GM12878 (cell line): Measurements from ENCODE around the gene LRRC15. TPM values are rescaled to one million over a fixed set of nuclear protein-coding genes. Genes with fewer than 3 reads are reported as not detected.

Experiments
- ATAC-seq: fragments of 200-7000 bp; cut with Tn5 transposase; 3 replicates; pipeline ENCODE4 v1.9.1; 2020; ENCODE audit warnings: mild to moderate bottlenecking, moderate library complexity
- BruUV-seq: library from RNA; stranded (reverse); fragments of 400-500 nt; replicated peaks from 2 replicates; lab custom pipeline; 2021; lab: Mats Ljungman, UMichigan
- CTCF ChIA-PET: fragments of 300-600 bp; sonication (Branson Sonifier 250); formaldehyde crosslinking; extraction: SDS; loops from one replicate; lab custom pipeline; 2021; ENCODE audit warnings: inconsistent platforms; lab: Yijun Ruan, JAX
- POLR2A ChIA-PET: fragments of 350-600 bp; formaldehyde crosslinking; extraction: SDS; loops from one replicate; lab custom pipeline; 2021; ENCODE audit warnings: inconsistent platforms; lab: Charles Lee
- RAD21 ChIA-PET: fragments of 300-600 bp; sonication (Branson Sonifier 250); formaldehyde crosslinking; loops from one replicate; lab custom pipeline; 2023; ENCODE audit warnings: antibody characterized with exemption; ENCODE audit not compliant: unreplicated experiment; lab: Charles Lee
- SMC1A ChIA-PET: fragments of 300-600 bp; sonication (Branson Sonifier 250); formaldehyde crosslinking; loops from one replicate; lab custom pipeline; 2023; ENCODE audit not compliant: unreplicated experiment, uncharacterized antibody; lab: Charles Lee
- DNase-seq: peaks from one replicate; pipeline ENCODE4 v3.0.0-alpha.2; 2011; ENCODE audit warnings: low read depth, low spot score
- FAIRE-seq: peaks from 3 replicates; lab custom pipeline; 2011; peaks lifted over from hg19 to GRCh38; lab: Jason Lieb, UNC
- H2AFZ ChIP-seq: 2 replicates; pipeline ENCODE4 v1.6.0; 2011; ENCODE audit warnings: low read depth, low read length, control low read depth; ENCODE audit not compliant: control insufficient read depth
- H3K27ac ChIP-seq: 2 replicates; pipeline ENCODE4 v1.5.1; 2011; ENCODE audit warnings: control low read depth; ENCODE audit not compliant: control insufficient read depth, insufficient read depth
- H3K27me3 ChIP-seq, 2 experiments: replicated peaks in 1 of 2; 2 replicates each; pipeline versions ENCODE4 v1.6.0 to v1.6.1; 2011; ENCODE audit warnings: low read length in 1 of 2; ENCODE audit not compliant: control insufficient read depth in 2 of 2, insufficient read depth in 2 of 2
- H3K36me3 ChIP-seq, 2 experiments: 2 replicates each; pipeline ENCODE4 v1.5.1; 2011; ENCODE audit warnings: low read length in 1 of 2; ENCODE audit not compliant: control insufficient read depth in 2 of 2, insufficient read depth in 2 of 2
- H3K4me1 ChIP-seq: 2 replicates; pipeline ENCODE4 v1.6.1; 2011; ENCODE audit warnings: mild to moderate bottlenecking, low read length, moderate library complexity, mixed read lengths; ENCODE audit not compliant: control insufficient read depth, insufficient read depth
- H3K4me2 ChIP-seq: 2 replicates; pipeline ENCODE4 v1.6.0; 2011; ENCODE audit warnings: control low read depth; ENCODE audit not compliant: control insufficient read depth, insufficient read depth
- H3K4me3 ChIP-seq: fragments of 200-600 bp; sonication (generic); 2 replicates; pipeline ENCODE4 v1.5.1; 2016
- H3K79me2 ChIP-seq: 2 replicates; pipeline ENCODE4 v1.6.0; 2011; ENCODE audit warnings: low read length; ENCODE audit not compliant: control insufficient read depth, insufficient read depth
- H3K9ac ChIP-seq: 2 replicates; pipeline ENCODE4 v1.8.0; 2011; ENCODE audit warnings: low read length, control low read depth, mixed read lengths; ENCODE audit not compliant: control insufficient read depth, insufficient read depth
- H3K9me3 ChIP-seq: replicated peaks from 3 replicates; pipeline ENCODE4 v1.5.1; 2011; ENCODE audit warnings: mild to moderate bottlenecking, low read length; ENCODE audit not compliant: control insufficient read depth, insufficient read depth
- H4K20me1 ChIP-seq: 2 replicates; pipeline ENCODE4 v1.6.0; 2011; ENCODE audit not compliant: control insufficient read depth, insufficient read depth
- ASH2L ChIP-seq: fragments of 300-600, 200-600 bp; sonication (generic); IDR thresholded peaks from 2 replicates; pipeline ENCODE4 v1.6.1; 2017; ENCODE audit warnings: low read depth, mild to moderate bottlenecking, borderline replicate concordance
- ATF7 ChIP-seq: fragments of 450-650 bp; IDR thresholded peaks from 2 replicates; pipeline ENCODE4 v1.6.1; 2016; ENCODE audit warnings: low read depth, mild to moderate bottlenecking
- BACH1 ChIP-seq: fragments of 450-650 bp; IDR thresholded peaks from 2 replicates; pipeline ENCODE4 v1.6.1; 2017; ENCODE audit warnings: mild to moderate bottlenecking, borderline replicate concordance
- BCL3 ChIP-seq: IDR thresholded peaks from 2 replicates; pipeline ENCODE4 v1.6.1; 2011; ENCODE audit warnings: borderline replicate concordance, low read depth, mild to moderate bottlenecking, moderate library complexity, low read length; ENCODE audit not compliant: insufficient read depth, poor library complexity, severe bottlenecking
- CBX3 ChIP-seq: fragments of 200-600 bp; sonication (generic); IDR thresholded peaks from 2 replicates; pipeline ENCODE4 v1.6.1; 2016; ENCODE audit warnings: low read depth, borderline replicate concordance
- MYC ChIP-seq: IDR thresholded peaks from 2 replicates; pipeline ENCODE4 v1.6.1; 2011; ENCODE audit warnings: mild to moderate bottlenecking, low read length, moderate library complexity, inconsistent platforms; ENCODE audit not compliant: insufficient read depth, insufficient replicate concordance, insufficient read length, severe bottlenecking
- NFYB ChIP-seq: IDR thresholded peaks from 2 replicates; pipeline ENCODE4 v1.6.1; 2011; ENCODE audit warnings: low read depth, mild to moderate bottlenecking, low read length, improper control_type of control experiment, moderate library complexity; ENCODE audit not compliant: insufficient read depth
- NRF1 ChIP-seq: conservative IDR thresholded peaks from 2 replicates; pipeline ENCODE4 v1.6.1; 2011; ENCODE audit warnings: mild to moderate bottlenecking, low read depth, low read length, improper control_type of control experiment
- POLR2AphosphoS2 ChIP-seq: IDR thresholded peaks from 2 replicates; pipeline ENCODE4 v1.6.1; 2011; ENCODE audit warnings: low read depth, mild to moderate bottlenecking, low read length, improper control_type of control experiment, moderate library complexity
- RAD21 ChIP-seq: IDR thresholded peaks from 2 replicates; pipeline ENCODE4 v1.6.1; 2011; ENCODE audit warnings: mild to moderate bottlenecking, low read depth, low read length, moderate library complexity; ENCODE audit not compliant: insufficient read depth
- SKIL ChIP-seq: fragments of 450-650 bp; IDR thresholded peaks from 2 replicates; pipeline ENCODE4 v1.6.1; 2017; ENCODE audit warnings: mild to moderate bottlenecking, low read depth, inconsistent platforms; ENCODE audit not compliant: poor library complexity, severe bottlenecking
- SRF ChIP-seq, 2 experiments: IDR thresholded peaks; 2 replicates each; pipeline ENCODE4 v1.6.1; 2011; ENCODE audit warnings: low read depth in 2 of 2, low read length in 2 of 2, mild to moderate bottlenecking in 1 of 2, moderate library complexity in 1 of 2
- STAT1 ChIP-seq: fragments of 450-650 bp; conservative IDR thresholded peaks from 2 replicates; pipeline ENCODE4 v1.6.1; 2014; ENCODE audit warnings: antibody characterized with exemption, mild to moderate bottlenecking
- TCF12 ChIP-seq: IDR thresholded peaks from 2 replicates; pipeline ENCODE4 v1.6.1; 2011; ENCODE audit warnings: low read depth, mild to moderate bottlenecking, low read length
- USF1 ChIP-seq: IDR thresholded peaks from 2 replicates; pipeline ENCODE4 v1.6.1; 2011; ENCODE audit warnings: borderline replicate concordance, low read depth, mild to moderate bottlenecking, moderate library complexity, mixed read lengths, low read length; ENCODE audit not compliant: insufficient read depth; ENCODE audit errors: extremely low read length
- ZNF384 ChIP-seq: IDR thresholded peaks from 2 replicates; pipeline ENCODE4 v1.6.1; 2012; ENCODE audit warnings: low read depth, mild to moderate bottlenecking, low read length, improper control_type of control experiment, borderline replicate concordance
- ZZZ3 ChIP-seq: IDR thresholded peaks from 2 replicates; pipeline ENCODE4 v1.6.1; 2011; ENCODE audit warnings: low read depth; ENCODE audit not compliant: control insufficient read depth, insufficient read length
- WGBS: methylation state at CpG from one replicate; pipeline ENCODE4 v1.1.6; 2016; ENCODE audit warnings: low lambda C conversion rate; ENCODE audit not compliant: insufficient replicate concordance, insufficient coverage; ENCODE audit errors: missing lambda C conversion rate; 5-methylcytosine and 5-hydroxymethylcytosine counted together
- in situ Hi-C: fragments of 300-500 bp; cut with MboI; formaldehyde crosslinking; loops from 9 replicates; pipeline ENCODE4 v1.14.3; 2018; ENCODE audit warnings: mixed read lengths
- intact Hi-C: fragments of 100-400 bp; cut with micrococcal nuclease; formaldehyde crosslinking; loops from one replicate; pipeline ENCODE4 v1.14.2; 2022; ENCODE audit not compliant: unreplicated experiment
- polyA plus RNA-seq, 11 experiments: library from polyadenylated mRNA; depleted of rRNA in 4 of 11; unstranded in 6 of 11; stranded (reverse) in 5 of 11; fragments of >200 nt; fragmentation: Nextera tagmentation in 4 of 11; fragmentation: Illumina TruSeq in 1 of 11; extraction: Ambion mirVana in 4 of 11; extraction: Trizol in 1 of 11; gene quantifications; 1 replicate in 1 of 11; 2 replicates in 10 of 11; pipeline versions ENCODE4 v1.2.1 to v1.2.3, GENCODE V29; 2011 to 2016; ENCODE audit warnings: inconsistent platforms in 2 of 11, missing spikeins in 2 of 11, low read depth in 1 of 11
- total RNA-seq, 4 experiments: library from RNA; depleted of rRNA in 3 of 4; stranded (reverse); fragments of >200 nt in 3 of 4; fragmentation: Illumina TruSeq in 1 of 4; extraction: Trizol in 1 of 4; gene quantifications; 2 replicates each; pipeline versions ENCODE4 v1.2.1 to v1.2.3, GENCODE V29; 2013 to 2021

LRRC15 gene
- total and polyA plus RNA-seq, 10 of the 15 experiments (the other 5 are each of a cell fraction or from before 2014, with no cell fraction given), result not detected

GRCh38 chr3:194305356-194306108 lies 64.0 kb downstream of the LRRC15 start:
- Histone ChIP-seq H2AFZ (no peak overlapping the region), H3K4me3 (no peak overlapping the region), H3K79me2 (no peaks in the 10 kb centered on the region), H3K27me3 (no peaks in the 10 kb centered on the region), H3K9me3 (no peaks in the 10 kb centered on the region; the same call in 2 of the 3 replicates), H3K4me2 (peak overlapping the region; percentile 66), H4K20me1 (no peaks in the 10 kb centered on the region), H3K9ac (peak overlapping the region; percentile 36; the same call in 1 of the 2 replicates), H3K4me1 (peaks cover 46% of the 10 kb centered on the region), H3K27ac (peak overlapping the region; percentile 75), H3K36me3 (no peaks in the 10 kb centered on the region)
- ChIA-PET CTCF (interaction anchor here (0.6 to 1.6 kb wide), 4 partner anchors 10 to 642 kb away, joined by 3 read pairs; no protein-coding TSS in a partner anchor), POLR2A (no interaction called here), SMC1A (interaction anchor here (1.3 to 2.1 kb wide), 3 partner anchors 9 to 223 kb away, joined by 3 to 9 read pairs (median 3); no protein-coding TSS in a partner anchor), RAD21 (interaction anchor here (1.0 to 1.8 kb wide), 2 partner anchors 10 to 170 kb away, joined by 3 to 4 read pairs; no protein-coding TSS in a partner anchor)
- no peak for TF ChIP-seq POLR2AphosphoS2
- no peak for TF ChIP-seq ZNF384
- no peak for TF ChIP-seq USF1
- no peak for TF ChIP-seq BACH1
- no peak for TF ChIP-seq SRF (IDR thresholded peaks at IDR 0.05; ENCODE audit: low read depth in 2 of 2, low read length in 2 of 2)
- no peak for TF ChIP-seq ATF7
- TF ChIP-seq MYC, result no peak
- no peak for TF ChIP-seq NRF1
- no peak for TF ChIP-seq SKIL
- no peak for TF ChIP-seq TCF12
- no peak for TF ChIP-seq NFYB
- TF ChIP-seq ZZZ3, result no peak
- TF ChIP-seq CBX3, result no peak
- TF ChIP-seq BCL3, result no peak
- TF ChIP-seq RAD21, result no peak
- TF ChIP-seq ASH2L, result no peak
- TF ChIP-seq STAT1, result no peak
- no TSS peak for BruUV-seq
- no peak for DNase-seq
- no peak for FAIRE-seq
- intact Hi-C loops (loop anchor here (2.0 to 5.0 kb wide), 2 partner anchors 123 to 169 kb away; partner anchors contain the start of gene HES1), in situ Hi-C loops (loop anchor here (5.0 kb wide), 1 partner anchor 168 kb away; the partner anchor contains the start of gene HES1)
- no peak for ATAC-seq
- WGBS, result 97% methylated on average over 11 of the region's 11 CpGs
